Astrocyte (in vitro differentiated cells and primary cell): ENCODE data around the gene ZNRF1. TPM values are rescaled to one million over a fixed set of nuclear protein-coding genes. Genes with fewer than 3 reads are reported as not detected.

ENCODE experiments used
- DNase-seq: peaks from one replicate; pipeline ENCODE4 v3.0.0-alpha.2; 2010; ENCODE audit warnings: low read depth
- FAIRE-seq: peaks from 2 replicates; lab custom pipeline; 2011; peaks lifted over from hg19 to GRCh38; lab: Jason Lieb, UNC
- H2AFZ ChIP-seq: 2 replicates; pipeline ENCODE4 v1.6.0; 2012; ENCODE audit warnings: low read depth, low read length, inconsistent platforms
- H3K27ac ChIP-seq: 2 replicates; pipeline ENCODE4 v1.5.1; 2011; ENCODE audit warnings: low read depth, low read length, inconsistent platforms
- H3K27me3 ChIP-seq: 2 replicates; pipeline ENCODE4 v1.6.0; 2011; ENCODE audit warnings: low read length, inconsistent platforms; ENCODE audit not compliant: insufficient read depth
- H3K36me3 ChIP-seq: 2 replicates; pipeline ENCODE4 v1.5.1; 2011; ENCODE audit warnings: low read length, inconsistent platforms; ENCODE audit not compliant: insufficient read depth
- H3K4me1 ChIP-seq: 2 replicates; pipeline ENCODE4 v1.5.1; 2011; ENCODE audit warnings: low read length, inconsistent platforms; ENCODE audit not compliant: insufficient read depth
- H3K4me2 ChIP-seq: 2 replicates; pipeline ENCODE4 v1.6.0; 2012; ENCODE audit warnings: low read length, inconsistent platforms
- H3K4me3 ChIP-seq: 2 replicates; pipeline ENCODE4 v1.5.1; 2011; ENCODE audit warnings: low read depth, mild to moderate bottlenecking, low read length, inconsistent platforms; ENCODE audit not compliant: insufficient read depth
- H3K79me2 ChIP-seq: 2 replicates; pipeline ENCODE4 v1.6.0; 2012; ENCODE audit warnings: mild to moderate bottlenecking, low read length, inconsistent platforms; ENCODE audit not compliant: insufficient read depth
- H3K9ac ChIP-seq: 2 replicates; pipeline ENCODE4 v1.6.0; 2012; ENCODE audit warnings: mild to moderate bottlenecking, low read length, inconsistent platforms
- H3K9me3 ChIP-seq: 2 replicates; pipeline ENCODE4 v1.5.1; 2012; ENCODE audit warnings: low read depth, mild to moderate bottlenecking, low read length, inconsistent platforms; ENCODE audit not compliant: insufficient read depth
- H4K20me1 ChIP-seq: 2 replicates; pipeline ENCODE4 v1.6.0; 2012; ENCODE audit warnings: low read length, inconsistent platforms; ENCODE audit not compliant: insufficient read depth
- H3K27ac Mint-ChIP-seq: one replicate; pipeline ENCODE4 v1.8.0; 2021; ENCODE audit warnings: mild to moderate bottlenecking, mixed read lengths; ENCODE audit not compliant: unreplicated experiment
- H3K27me3 Mint-ChIP-seq: one replicate; pipeline ENCODE4 v1.8.0; 2021; ENCODE audit warnings: low read depth, mixed read lengths; ENCODE audit not compliant: unreplicated experiment
- H3K36me3 Mint-ChIP-seq: one replicate; pipeline ENCODE4 v1.8.0; 2021; ENCODE audit warnings: low read depth, mixed read lengths; ENCODE audit not compliant: unreplicated experiment
- H3K4me1 Mint-ChIP-seq: one replicate; pipeline ENCODE4 v1.8.0; 2021; ENCODE audit warnings: low read depth, mixed read lengths; ENCODE audit not compliant: unreplicated experiment
- H3K4me3 Mint-ChIP-seq: one replicate; pipeline ENCODE4 v1.8.0; 2021; ENCODE audit warnings: mild to moderate bottlenecking, moderate library complexity, mixed read lengths; ENCODE audit not compliant: unreplicated experiment
- H3K9me3 Mint-ChIP-seq: one replicate; pipeline ENCODE4 v1.8.0; 2021; ENCODE audit warnings: mild to moderate bottlenecking, mixed read lengths; ENCODE audit not compliant: unreplicated experiment
- EZH2 ChIP-seq: IDR thresholded peaks from 2 replicates; pipeline ENCODE4 v1.6.1; 2012; ENCODE audit warnings: mild to moderate bottlenecking, low read length, inconsistent platforms; ENCODE audit not compliant: insufficient read depth
- total RNA-seq: library from RNA; stranded (reverse); gene quantifications from 2 replicates; pipeline ENCODE4 v1.2.1, GENCODE V29; 2021
- TF ChIP-seq, protein P1 (sequence below): IDR thresholded peaks from 2 replicates; pipeline ENCODE4 v1.5.1; 2011; ENCODE audit warnings: low read depth, mild to moderate bottlenecking, inconsistent platforms, low read length, moderate library complexity; ENCODE audit not compliant: insufficient read depth

ZNRF1 gene
- total RNA-seq, 1 donor from 2014 or later, result 21.9 TPM

DNA sequence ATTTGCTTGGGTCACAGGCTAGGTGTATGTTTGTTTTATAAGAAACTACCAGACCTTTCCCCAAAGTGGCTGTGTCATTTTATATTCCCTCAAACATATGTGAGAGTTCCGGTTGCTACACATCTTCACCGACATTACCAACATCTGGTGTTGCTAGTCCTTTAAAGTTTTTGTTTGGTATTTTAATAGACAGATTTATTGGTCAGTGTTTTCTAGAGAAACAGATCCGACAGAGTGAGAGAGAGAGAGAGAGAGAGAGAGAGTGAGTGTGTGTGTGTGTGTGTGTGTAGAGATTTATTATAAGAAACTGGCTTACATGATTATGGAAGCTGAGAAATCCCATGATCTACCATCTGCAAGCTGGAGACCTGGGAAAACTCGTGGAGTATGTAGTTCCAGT lies 86.7 kb downstream of the ZNRF1 start:
- Mint-ChIP-seq H3K4me1 (peaks cover 29% of the 10 kb centered on the region), H3K27ac (no peak overlapping the region)

DNA sequence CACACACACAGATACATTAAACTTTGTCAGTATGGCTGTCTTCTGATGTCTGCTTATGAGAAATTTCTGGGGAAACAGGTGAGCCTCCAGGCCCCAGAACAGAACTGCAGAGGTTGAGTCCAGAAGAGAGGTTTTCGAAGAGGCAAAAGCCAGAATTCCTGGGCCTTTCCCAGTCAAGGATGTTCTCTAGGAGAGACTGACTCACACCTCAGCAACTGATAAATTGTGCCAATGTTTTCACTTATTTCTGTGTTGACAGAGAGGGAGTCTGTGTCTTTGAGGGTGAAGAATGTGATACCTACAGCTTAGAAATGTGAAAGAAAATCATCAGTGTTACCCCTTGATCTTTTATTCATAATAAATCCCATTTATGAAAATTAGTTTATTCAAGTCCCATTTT lies 87.5 kb downstream of the ZNRF1 start:
- DNase-seq (no peak), FAIRE-seq (no peak)
- Mint-ChIP-seq H3K4me3 (no peak overlapping the region), H3K36me3 (no peaks in the 10 kb centered on the region), H3K4me1 (peaks cover 27% of the 10 kb centered on the region), H3K9me3 (no peaks in the 10 kb centered on the region), H3K27ac (no peak overlapping the region), H3K27me3 (no peaks in the 10 kb centered on the region)
- TF ChIP-seq EZH2, result no peak
- TF ChIP-seq, protein P1, sequence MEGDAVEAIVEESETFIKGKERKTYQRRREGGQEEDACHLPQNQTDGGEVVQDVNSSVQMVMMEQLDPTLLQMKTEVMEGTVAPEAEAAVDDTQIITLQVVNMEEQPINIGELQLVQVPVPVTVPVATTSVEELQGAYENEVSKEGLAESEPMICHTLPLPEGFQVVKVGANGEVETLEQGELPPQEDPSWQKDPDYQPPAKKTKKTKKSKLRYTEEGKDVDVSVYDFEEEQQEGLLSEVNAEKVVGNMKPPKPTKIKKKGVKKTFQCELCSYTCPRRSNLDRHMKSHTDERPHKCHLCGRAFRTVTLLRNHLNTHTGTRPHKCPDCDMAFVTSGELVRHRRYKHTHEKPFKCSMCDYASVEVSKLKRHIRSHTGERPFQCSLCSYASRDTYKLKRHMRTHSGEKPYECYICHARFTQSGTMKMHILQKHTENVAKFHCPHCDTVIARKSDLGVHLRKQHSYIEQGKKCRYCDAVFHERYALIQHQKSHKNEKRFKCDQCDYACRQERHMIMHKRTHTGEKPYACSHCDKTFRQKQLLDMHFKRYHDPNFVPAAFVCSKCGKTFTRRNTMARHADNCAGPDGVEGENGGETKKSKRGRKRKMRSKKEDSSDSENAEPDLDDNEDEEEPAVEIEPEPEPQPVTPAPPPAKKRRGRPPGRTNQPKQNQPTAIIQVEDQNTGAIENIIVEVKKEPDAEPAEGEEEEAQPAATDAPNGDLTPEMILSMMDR, result no peak
- Histone ChIP-seq H3K27ac (no peak overlapping the region), H3K4me1 (peaks cover 4% of the 10 kb centered on the region), H3K36me3 (no peaks in the 10 kb centered on the region), H3K4me3 (no peak overlapping the region), H3K79me2 (peaks cover 77% of the 10 kb centered on the region), H4K20me1 (peaks cover 86% of the 10 kb centered on the region), H3K4me2 (no peak overlapping the region), H2AFZ (no peak overlapping the region), H3K27me3 (no peaks in the 10 kb centered on the region), H3K9ac (no peak overlapping the region), H3K9me3 (no peaks in the 10 kb centered on the region)

More for the DNA sequence above, 86.7 kb downstream of the ZNRF1 start:
- Mint-ChIP-seq H3K9me3 (no peaks in the 10 kb centered on the region), H3K36me3 (no peaks in the 10 kb centered on the region), H3K4me3 (no peak overlapping the region), H3K27me3 (no peaks in the 10 kb centered on the region)
- no peak overlapping the region for H3K4me2 ChIP-seq
- H3K27me3 ChIP-seq, result no peaks in the 10 kb centered on the region
- H3K27ac ChIP-seq, result no peak overlapping the region
- no peak for FAIRE-seq
- no peak overlapping the region for H3K9ac ChIP-seq
- H3K4me3 ChIP-seq, result no peak overlapping the region
- TF ChIP-seq, protein P1, result no peak
- TF ChIP-seq EZH2, result no peak
- peaks cover 89% of the 10 kb centered on the region for H4K20me1 ChIP-seq
- no peaks in the 10 kb centered on the region for H3K36me3 ChIP-seq
- H2AFZ ChIP-seq, result no peak overlapping the region
- H3K4me1 ChIP-seq, result peaks cover 5% of the 10 kb centered on the region
- no peaks in the 10 kb centered on the region for H3K9me3 ChIP-seq
- peaks cover 77% of the 10 kb centered on the region for H3K79me2 ChIP-seq
- no peak for DNase-seq

DNA sequence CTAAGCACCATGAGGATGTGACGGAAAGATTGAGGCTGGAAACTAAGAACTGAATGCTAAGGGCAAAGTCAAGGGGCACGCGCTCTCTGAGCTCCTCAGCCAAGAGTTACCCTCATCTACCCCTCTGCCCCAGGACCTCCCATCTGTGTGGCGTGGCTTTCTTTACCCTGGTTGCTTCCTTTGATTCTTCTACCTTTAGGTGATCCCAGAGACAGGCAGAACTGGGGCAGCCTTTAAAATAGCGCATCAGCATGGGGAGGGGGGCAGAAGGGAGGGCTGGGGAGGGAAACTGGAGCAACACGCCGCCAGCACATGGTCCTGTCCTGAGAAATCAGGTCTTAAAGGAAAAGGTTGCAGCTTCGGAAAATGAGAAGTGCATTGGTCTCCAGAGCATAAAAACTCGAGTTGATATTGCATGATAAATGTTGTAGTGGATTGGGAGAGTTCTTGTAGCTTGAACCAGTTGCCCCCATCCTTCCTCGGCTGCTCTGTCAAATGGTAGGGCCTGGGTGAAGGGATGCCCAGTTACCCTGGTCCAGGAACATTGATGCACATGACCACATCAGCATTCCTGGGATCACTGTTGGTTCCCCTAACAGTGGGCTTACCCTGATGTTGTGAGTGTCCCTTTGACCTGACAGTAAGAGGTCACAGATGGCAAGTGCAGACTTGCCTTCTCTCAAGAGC lies 88.0 kb downstream of the ZNRF1 start:
- Histone ChIP-seq H3K27ac (no peak overlapping the region), H3K36me3 (no peaks in the 10 kb centered on the region), H3K4me2 (no peak overlapping the region), H3K9me3 (no peaks in the 10 kb centered on the region), H3K9ac (no peak overlapping the region), H3K4me3 (no peak overlapping the region), H3K79me2 (peaks cover 74% of the 10 kb centered on the region), H2AFZ (no peak overlapping the region), H4K20me1 (peaks cover 81% of the 10 kb centered on the region), H3K4me1 (peaks cover 4% of the 10 kb centered on the region), H3K27me3 (no peaks in the 10 kb centered on the region)
- Mint-ChIP-seq H3K9me3 (no peaks in the 10 kb centered on the region), H3K4me3 (no peak overlapping the region), H3K27me3 (no peaks in the 10 kb centered on the region), H3K36me3 (no peaks in the 10 kb centered on the region), H3K4me1 (peaks cover 25% of the 10 kb centered on the region), H3K27ac (no peak overlapping the region)
- TF ChIP-seq, protein P1, result no peak
- TF ChIP-seq EZH2, result no peak
- DNase-seq, result no peak
- FAIRE-seq, result no peak
